GM18511 (cell line): Measurements from ENCODE around the gene RAB6B.

ENCODE experiments used
- ATAC-seq: cut with Tn5 transposase; IDR thresholded peaks from one replicate; pipeline ENCODE4 v1.9.1; 2021; ENCODE audit warnings: mild to moderate bottlenecking, moderate library complexity; ENCODE audit not compliant: unreplicated experiment

The RAB6B gene

GRCh38 chr3:133860519-133860918 lies 35.2 kb downstream of the RAB6B start:
- ATAC-seq = no peak

GRCh38 chr3:133859381-133860234 lies 36.1 kb downstream of the RAB6B start:
- no peak for ATAC-seq

DNA sequence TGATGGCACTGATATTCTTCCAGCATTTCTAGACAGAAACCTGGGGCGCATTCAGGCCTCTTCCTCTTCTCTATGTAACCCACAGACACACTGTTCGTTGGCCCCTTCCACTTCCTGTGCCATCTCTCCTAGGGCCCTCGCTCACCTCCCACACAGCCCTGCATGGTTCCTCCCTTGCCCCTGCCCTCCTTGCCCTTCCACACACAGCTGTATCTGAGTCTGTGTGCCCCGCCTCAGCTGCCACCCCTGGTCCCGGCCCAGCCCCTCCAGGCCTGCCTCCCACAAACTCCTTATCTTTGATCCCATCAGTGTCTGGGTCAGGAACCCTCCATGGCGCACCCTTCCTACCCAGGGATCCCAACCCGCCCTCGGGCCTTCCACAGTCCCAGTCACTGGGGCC lies 37.9 kb downstream of the RAB6B start:
- ATAC-seq = no peak

DNA sequence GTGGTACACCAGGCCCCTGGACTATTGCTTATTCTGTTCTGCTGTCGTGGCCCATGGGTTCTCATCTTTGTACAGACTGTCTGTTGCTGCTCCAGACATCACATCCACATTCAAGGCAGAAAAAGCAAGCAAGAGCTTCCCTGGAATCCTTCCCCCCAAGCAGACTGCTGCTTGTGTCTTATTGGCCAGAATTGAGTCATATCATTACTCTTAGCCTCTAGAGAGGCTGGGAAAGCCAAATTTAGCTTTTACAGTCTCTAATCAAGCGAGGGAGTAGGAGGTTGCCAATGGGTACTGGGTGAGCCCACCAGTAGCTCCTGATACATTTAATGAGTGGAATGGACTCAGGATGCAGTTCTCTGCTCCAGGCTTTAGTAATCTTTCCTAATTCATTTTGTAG lies 39.4 kb downstream of the RAB6B start:
- no peak for ATAC-seq

DNA sequence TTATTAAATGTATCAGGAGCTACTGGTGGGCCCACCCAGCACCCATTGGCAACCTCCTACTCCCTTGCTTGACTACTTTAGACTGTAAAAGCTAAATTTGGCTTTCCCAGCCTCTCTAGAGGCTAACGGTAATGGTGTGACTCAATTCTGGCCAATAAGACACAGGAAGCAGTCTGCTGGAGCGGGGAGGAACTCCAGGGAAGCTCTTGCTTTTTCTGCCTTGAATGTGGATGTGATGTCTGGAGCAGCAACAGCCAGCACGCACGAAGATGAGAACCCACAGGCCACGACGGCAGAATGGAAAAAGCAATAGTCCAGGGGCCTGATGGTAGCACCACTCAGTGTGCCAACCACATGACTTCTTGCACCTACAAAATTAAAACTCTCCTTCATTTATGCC lies 39.9 kb downstream of the RAB6B start:
- ATAC-seq = no peak

- ATAC-seq = no peak
Observed at GRCh38 chr3:133855002-133855370, 40.7 kb downstream of the RAB6B start.

GRCh38 chr3:133854264-133855001 lies 41.2 kb downstream of the RAB6B start:
- no peak for ATAC-seq

GRCh38 chr3:133853925-133854227 lies 41.8 kb downstream of the RAB6B start:
- no peak for ATAC-seq

- ATAC-seq = no peak
Observed at GRCh38 chr3:133853063-133853924, 42.4 kb downstream of the RAB6B start.

GRCh38 chr3:133851931-133852330 lies 43.8 kb downstream of the RAB6B start:
- ATAC-seq = no peak

- ATAC-seq = peak; percentile 57
Observed at GRCh38 chr3:133851266-133851906, 44.3 kb downstream of the RAB6B start.

GRCh38 chr3:133850034-133850433 lies 45.6 kb downstream of the RAB6B start:
- ATAC-seq = no peak

DNA sequence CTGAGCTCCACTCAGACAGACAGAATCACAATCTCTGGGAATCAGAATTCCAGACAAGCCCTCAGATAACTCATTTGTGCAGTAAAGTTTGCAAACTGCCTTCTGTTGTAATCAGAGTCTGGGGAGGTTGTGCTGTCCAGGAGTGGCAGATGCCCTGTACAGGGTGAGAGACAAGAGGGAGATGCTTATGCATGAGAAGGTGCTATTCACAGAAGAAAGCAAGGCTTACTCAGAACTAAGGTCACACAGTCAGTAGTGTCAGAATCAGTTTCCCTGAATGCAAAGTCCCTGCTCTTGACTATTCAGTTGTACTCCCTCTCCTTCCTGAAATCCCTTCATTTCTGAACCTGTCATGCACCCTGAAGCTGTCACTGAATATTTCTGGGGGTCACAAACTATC lies 46.3 kb downstream of the RAB6B start:
- no peak for ATAC-seq

DNA sequence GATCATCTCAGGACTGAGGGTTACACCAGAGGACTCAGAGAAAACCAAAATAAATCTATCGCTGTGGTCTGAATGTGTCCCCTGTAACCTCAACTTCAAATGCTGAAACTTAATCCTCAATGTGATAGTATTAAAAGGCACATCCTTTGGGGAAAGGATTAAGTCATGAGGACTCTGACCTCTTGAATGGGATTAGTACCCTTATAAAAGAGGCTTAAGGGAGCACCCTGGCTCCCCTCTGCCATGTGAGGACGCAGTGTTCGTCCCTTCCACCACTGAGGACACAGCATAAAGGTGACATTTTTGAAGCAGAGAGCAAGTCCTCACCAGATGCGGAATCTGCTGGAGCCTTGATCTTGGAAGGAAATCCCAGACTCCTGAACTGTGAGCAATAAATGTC lies 50.6 kb downstream of the RAB6B start:
- no peak for ATAC-seq

GRCh38 chr3:133843634-133844033 lies 52.0 kb downstream of the RAB6B start:
- no peak for ATAC-seq

GRCh38 chr3:133842158-133842557 lies 53.5 kb downstream of the RAB6B start:
- ATAC-seq = no peak

GRCh38 chr3:133841196-133841595 lies 54.5 kb downstream of the RAB6B start:
- no peak for ATAC-seq

DNA sequence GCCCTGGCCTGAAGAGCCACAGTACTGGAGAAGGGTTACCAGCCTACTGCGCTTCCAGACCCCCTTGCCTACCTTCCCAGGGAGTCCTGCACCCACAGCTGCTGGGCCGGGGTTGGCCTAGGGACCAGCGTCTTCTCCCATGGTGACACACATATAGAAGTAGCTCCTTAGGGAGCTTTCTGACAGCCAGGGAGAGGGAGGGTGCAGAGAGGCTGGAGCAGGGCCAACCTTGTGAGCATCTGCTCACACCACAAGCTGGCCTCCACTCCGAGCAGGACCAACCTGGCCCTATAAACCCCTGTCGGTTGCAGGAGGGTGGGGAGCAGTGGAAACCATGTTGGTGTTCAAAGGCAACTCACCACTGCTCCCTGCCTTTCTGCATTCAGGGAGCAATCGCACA lies 54.9 kb downstream of the RAB6B start:
- no peak for ATAC-seq

DNA sequence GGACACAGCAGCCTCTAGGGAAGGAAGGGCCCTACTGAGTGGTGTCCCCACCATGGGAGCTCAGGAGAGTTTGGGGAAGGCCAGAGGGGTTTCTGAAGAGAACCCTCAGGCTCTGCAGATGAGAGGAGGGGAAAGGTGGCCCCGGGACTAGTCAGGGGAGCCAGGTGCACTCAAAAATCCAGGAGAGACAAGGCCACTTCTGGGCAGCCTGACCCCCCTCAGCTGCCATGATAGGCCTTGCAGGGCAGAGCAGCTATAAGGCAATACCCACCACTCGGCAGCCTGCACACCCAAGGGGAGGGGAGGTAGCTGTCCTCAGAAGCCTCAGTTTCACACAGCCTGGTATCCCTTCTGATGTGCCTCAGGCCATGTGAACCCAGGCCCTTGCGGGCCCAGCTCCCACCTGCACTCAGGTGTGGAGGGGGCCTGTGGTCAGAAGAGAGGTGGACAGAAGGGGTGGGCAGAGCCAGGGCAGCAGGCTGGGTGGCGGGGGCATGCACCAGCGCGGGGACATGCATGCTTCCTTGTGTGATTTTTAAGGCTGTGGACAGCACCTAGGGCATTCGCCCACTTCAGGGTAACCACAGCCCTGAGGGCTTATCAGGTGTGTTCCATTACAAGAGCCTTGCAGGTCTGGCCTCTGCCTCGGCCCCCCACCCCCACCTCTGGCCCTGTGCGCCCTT lies 55.5 kb downstream of the RAB6B start:
- no peak for ATAC-seq
